Neural progenitor cell (in vitro differentiated cells): ENCODE data around the gene MYD88. TPM values are rescaled to one million over a fixed set of nuclear protein-coding genes. Genes with fewer than 3 reads are reported as not detected.

Experiments
- DNase-seq: peaks from one replicate; pipeline ENCODE4 v3.0.0-alpha.2; 2016; ENCODE audit warnings: low spot score
- H2AFZ ChIP-seq: fragments of 200-600 bp; sonication (generic); replicated peaks from 2 replicates; pipeline ENCODE4 v1.6.1; 2016; ENCODE audit warnings: antibody characterized with exemption
- H3F3A ChIP-seq: fragments of 200-600 bp; sonication (generic); 2 replicates; pipeline ENCODE4 v1.6.1; 2016; ENCODE audit warnings: antibody characterized with exemption, low read depth
- H3K27ac ChIP-seq: fragments of 200-600 bp; sonication (generic); 2 replicates; pipeline ENCODE4 v1.5.1; 2016; ENCODE audit warnings: mild to moderate bottlenecking
- H3K27me3 ChIP-seq: fragments of 200-600 bp; sonication (generic); 2 replicates; pipeline ENCODE4 v1.6.1; 2016; ENCODE audit warnings: mild to moderate bottlenecking, moderate library complexity
- H3K36me3 ChIP-seq: fragments of 200-600 bp; sonication (generic); 2 replicates; pipeline ENCODE4 v1.5.1; 2016
- H3K4me1 ChIP-seq: fragments of 200-600 bp; sonication (generic); 2 replicates; pipeline ENCODE4 v1.6.1; 2016; ENCODE audit warnings: mixed run types
- H3K4me2 ChIP-seq: fragments of 200-600 bp; sonication (generic); 2 replicates; pipeline ENCODE4 v1.6.1; 2016
- H3K4me3 ChIP-seq: fragments of 200-600 bp; sonication (generic); 2 replicates; pipeline ENCODE4 v1.5.1; 2016
- H3K79me2 ChIP-seq: fragments of 200-600 bp; sonication (generic); 2 replicates; pipeline ENCODE4 v1.6.1; 2016; ENCODE audit warnings: low read depth
- H3K9ac ChIP-seq: fragments of 200-600 bp; sonication (generic); 2 replicates; pipeline ENCODE4 v1.6.1; 2016
- H3K9me3 ChIP-seq: fragments of 200-600 bp; sonication (generic); 2 replicates; pipeline ENCODE4 v1.5.1; 2016; ENCODE audit warnings: low read depth
- H4K20me1 ChIP-seq: fragments of 200-600 bp; sonication (generic); 2 replicates; pipeline ENCODE4 v1.6.1; 2016; ENCODE audit warnings: low read depth
- H3K27ac Mint-ChIP-seq: 3 replicates; pipeline ENCODE4 v1.8.0; 2021; ENCODE audit warnings: mixed read lengths
- H3K27me3 Mint-ChIP-seq: 2 replicates; pipeline ENCODE4 v1.8.0; 2022; ENCODE audit warnings: low read depth, mild to moderate bottlenecking, inconsistent platforms, moderate library complexity, mixed read lengths; ENCODE audit not compliant: insufficient read depth
- H3K36me3 Mint-ChIP-seq: 3 replicates; pipeline ENCODE4 v1.8.0; 2021; ENCODE audit warnings: mixed read lengths
- H3K4me1 Mint-ChIP-seq: 3 replicates; pipeline ENCODE4 v1.8.0; 2021; ENCODE audit warnings: mixed read lengths
- H3K4me3 Mint-ChIP-seq: 3 replicates; pipeline ENCODE4 v1.8.0; 2021; ENCODE audit warnings: mild to moderate bottlenecking, moderate library complexity, mixed read lengths
- H3K9me3 Mint-ChIP-seq: 3 replicates; pipeline ENCODE4 v1.8.0; 2020; ENCODE audit warnings: mixed read lengths
- EZH2 ChIP-seq: fragments of 200-600 bp; sonication (generic); IDR thresholded peaks from 2 replicates; pipeline ENCODE4 v1.6.1; 2017; ENCODE audit warnings: antibody characterized with exemption, mild to moderate bottlenecking, moderate library complexity
- EZH2phosphoT487 ChIP-seq: fragments of 200-600 bp; sonication (generic); IDR thresholded peaks from 2 replicates; pipeline ENCODE4 v1.6.1; 2017; ENCODE audit warnings: antibody characterized with exemption
- total RNA-seq: library from RNA; depleted of rRNA; stranded (reverse); fragments of >200 nt; gene quantifications from 2 replicates; pipeline ENCODE4 v1.2.3, GENCODE V29; 2015; ENCODE audit warnings: low replicate concordance
- TF ChIP-seq, protein P1 (sequence below): fragments of 200-600 bp; sonication (generic); IDR thresholded peaks from 2 replicates; pipeline ENCODE4 v1.5.1; 2017; ENCODE audit warnings: antibody characterized with exemption, mild to moderate bottlenecking

The MYD88 gene
- total RNA-seq, 1 donor from 2014 or later = 3.1 TPM

DNA sequence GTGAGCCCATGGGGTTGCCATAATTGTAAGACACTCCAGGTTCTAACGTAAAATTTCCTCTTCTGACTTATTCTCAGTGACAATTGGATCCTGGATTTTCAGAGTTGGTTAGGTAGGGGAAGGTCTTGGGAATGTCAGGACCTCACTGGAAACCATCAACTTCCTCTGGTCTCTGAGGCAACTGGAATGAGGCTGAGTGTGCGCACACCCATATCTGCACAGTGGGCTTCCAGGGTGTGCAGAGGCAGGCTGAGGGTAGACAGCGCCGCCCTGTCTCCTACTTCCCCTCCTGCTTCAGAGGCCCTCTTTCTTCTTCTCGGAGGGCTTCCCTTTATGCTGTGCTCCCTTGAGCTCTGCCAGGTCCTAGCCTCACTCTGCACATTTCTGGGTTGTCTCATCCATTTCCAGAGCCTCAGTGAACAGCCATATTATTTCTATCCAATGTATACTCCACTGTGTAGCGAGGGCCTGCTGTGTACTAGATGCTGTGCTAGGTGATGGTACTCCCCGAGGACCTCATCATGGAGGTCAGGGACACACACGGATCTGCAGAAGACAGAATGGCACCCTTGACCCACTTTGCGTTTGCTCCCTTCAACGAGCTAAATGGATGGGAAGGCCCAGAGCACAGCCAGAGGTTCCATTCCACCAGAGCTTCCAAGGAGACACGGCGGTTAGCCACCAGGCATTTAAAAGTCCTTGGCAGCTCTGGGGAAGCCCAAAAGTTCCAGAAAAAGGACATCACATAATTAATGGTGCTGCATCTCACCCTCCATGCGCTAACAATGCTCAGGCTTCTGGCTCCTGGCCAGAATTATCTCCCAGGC lies 19.8 kb upstream of the MYD88 start:
- Histone ChIP-seq H3K36me3 (no peaks in the 10 kb centered on the region), H3K27ac (no peak overlapping the region), H3F3A (no peaks in the 10 kb centered on the region), H3K9me3 (no peaks in the 10 kb centered on the region), H3K4me2 (no peak overlapping the region), H2AFZ (no peak overlapping the region), H3K4me1 (no peaks in the 10 kb centered on the region), H3K4me3 (no peak overlapping the region), H3K79me2 (no peaks in the 10 kb centered on the region), H3K9ac (no peak overlapping the region), H4K20me1 (peaks cover 3% of the 10 kb centered on the region), H3K27me3 (no peaks in the 10 kb centered on the region)
- H3K36me3 Mint-ChIP-seq = peaks cover 10% of the 10 kb centered on the region
- no peak overlapping the region for H3K27ac Mint-ChIP-seq
- no peak for DNase-seq
- TF ChIP-seq, protein P1, sequence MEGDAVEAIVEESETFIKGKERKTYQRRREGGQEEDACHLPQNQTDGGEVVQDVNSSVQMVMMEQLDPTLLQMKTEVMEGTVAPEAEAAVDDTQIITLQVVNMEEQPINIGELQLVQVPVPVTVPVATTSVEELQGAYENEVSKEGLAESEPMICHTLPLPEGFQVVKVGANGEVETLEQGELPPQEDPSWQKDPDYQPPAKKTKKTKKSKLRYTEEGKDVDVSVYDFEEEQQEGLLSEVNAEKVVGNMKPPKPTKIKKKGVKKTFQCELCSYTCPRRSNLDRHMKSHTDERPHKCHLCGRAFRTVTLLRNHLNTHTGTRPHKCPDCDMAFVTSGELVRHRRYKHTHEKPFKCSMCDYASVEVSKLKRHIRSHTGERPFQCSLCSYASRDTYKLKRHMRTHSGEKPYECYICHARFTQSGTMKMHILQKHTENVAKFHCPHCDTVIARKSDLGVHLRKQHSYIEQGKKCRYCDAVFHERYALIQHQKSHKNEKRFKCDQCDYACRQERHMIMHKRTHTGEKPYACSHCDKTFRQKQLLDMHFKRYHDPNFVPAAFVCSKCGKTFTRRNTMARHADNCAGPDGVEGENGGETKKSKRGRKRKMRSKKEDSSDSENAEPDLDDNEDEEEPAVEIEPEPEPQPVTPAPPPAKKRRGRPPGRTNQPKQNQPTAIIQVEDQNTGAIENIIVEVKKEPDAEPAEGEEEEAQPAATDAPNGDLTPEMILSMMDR = no peak
- no peak for TF ChIP-seq EZH2phosphoT487
- TF ChIP-seq EZH2 = no peak
- H3K27me3 Mint-ChIP-seq = peaks cover 6% of the 10 kb centered on the region
- peak overlapping the region; percentile 24 for H3K4me3 Mint-ChIP-seq
- no peaks in the 10 kb centered on the region for H3K4me1 Mint-ChIP-seq
- H3K9me3 Mint-ChIP-seq = no peaks in the 10 kb centered on the region

DNA sequence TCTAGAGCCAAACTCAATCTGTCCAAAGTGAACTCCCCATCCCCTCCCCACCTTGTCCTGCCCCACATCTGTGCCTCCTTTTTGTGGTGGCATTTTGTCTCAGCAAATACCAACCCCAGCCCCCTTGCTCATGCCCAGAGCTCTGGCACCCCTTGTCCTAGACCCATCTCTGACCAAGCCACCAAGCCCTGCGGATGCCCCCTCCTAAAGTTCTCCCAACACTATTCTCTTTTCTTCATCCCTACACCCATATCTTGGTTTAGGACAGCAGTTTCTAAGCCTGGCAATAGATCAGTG lies 19.3 kb upstream of the MYD88 start:
- Mint-ChIP-seq H3K36me3 (peaks cover 10% of the 10 kb centered on the region), H3K9me3 (no peaks in the 10 kb centered on the region), H3K4me3 (no peak overlapping the region), H3K4me1 (no peaks in the 10 kb centered on the region), H3K27ac (no peak overlapping the region), H3K27me3 (peaks cover 6% of the 10 kb centered on the region)
- Histone ChIP-seq H3F3A (no peaks in the 10 kb centered on the region), H3K79me2 (no peaks in the 10 kb centered on the region), H3K4me2 (no peak overlapping the region), H3K27ac (no peak overlapping the region), H3K9ac (no peak overlapping the region), H3K4me1 (no peaks in the 10 kb centered on the region), H3K27me3 (no peaks in the 10 kb centered on the region), H3K9me3 (no peaks in the 10 kb centered on the region), H2AFZ (no peak overlapping the region), H3K4me3 (no peak overlapping the region), H4K20me1 (peaks cover 3% of the 10 kb centered on the region), H3K36me3 (no peaks in the 10 kb centered on the region)
- DNase-seq = no peak
- TF ChIP-seq EZH2phosphoT487 = no peak
- TF ChIP-seq EZH2 = no peak
- TF ChIP-seq, protein P1 = no peak

GRCh38 chr3:38119821-38120692 lies 18.4 kb upstream of the MYD88 start:
- H3K4me3 ChIP-seq = no peak overlapping the region
- H2AFZ ChIP-seq = no peak overlapping the region
- no peaks in the 10 kb centered on the region for H3K9me3 Mint-ChIP-seq
- H3K79me2 ChIP-seq = no peaks in the 10 kb centered on the region
- H3K4me1 ChIP-seq = no peaks in the 10 kb centered on the region
- peaks cover 3% of the 10 kb centered on the region for H4K20me1 ChIP-seq
- peak overlapping the region; percentile 66 for H3K27ac Mint-ChIP-seq
- no peak for TF ChIP-seq EZH2
- TF ChIP-seq, protein P1 = no peak
- no peak for TF ChIP-seq EZH2phosphoT487
- peaks cover 14% of the 10 kb centered on the region for H3K36me3 Mint-ChIP-seq
- DNase-seq = no peak
- H3F3A ChIP-seq = no peaks in the 10 kb centered on the region
- no peaks in the 10 kb centered on the region for H3K36me3 ChIP-seq
- H3K4me3 Mint-ChIP-seq = no peak overlapping the region
- no peaks in the 10 kb centered on the region for H3K9me3 ChIP-seq
- no peak overlapping the region for H3K9ac ChIP-seq
- H3K4me1 Mint-ChIP-seq = no peaks in the 10 kb centered on the region
- H3K27ac ChIP-seq = no peak overlapping the region
- peaks cover 6% of the 10 kb centered on the region for H3K27me3 Mint-ChIP-seq
- H3K4me2 ChIP-seq = no peak overlapping the region
- H3K27me3 ChIP-seq = no peaks in the 10 kb centered on the region
